ENCODE data around the gene ID3. TPM values are rescaled to one million over a fixed set of nuclear protein-coding genes. Genes with fewer than 3 reads are reported as not detected.

Gene ID3
- total RNA-seq, 1 donor from 2014 or later: 495 TPM

GRCh38 chr1:23521588-23521987 lies 37.7 kb downstream of the ID3 start:
- no peak for TF ChIP-seq CTCF (conservative IDR thresholded peaks at IDR 0.05)
- DNase-seq (ENCODE audit: extremely low spot score, unreplicated experiment): no peak
- H3K4me1 Mint-ChIP-seq (ENCODE audit: unreplicated experiment): peaks cover 12% of the 10 kb centered on the region
- no peaks in the 10 kb centered on the region for H3K9me3 Mint-ChIP-seq
- H3K27ac Mint-ChIP-seq: no peak overlapping the region
- no peaks in the 10 kb centered on the region for H3K27me3 Mint-ChIP-seq
- no peak overlapping the region for H3K4me3 Mint-ChIP-seq
- H3K36me3 Mint-ChIP-seq: peaks cover 8% of the 10 kb centered on the region

- Mint-ChIP-seq H3K36me3 (peaks cover 8% of the 10 kb centered on the region), H3K4me3 (no peak overlapping the region), H3K4me1 (ENCODE audit: unreplicated experiment) (no peaks in the 10 kb centered on the region), H3K9me3 (no peaks in the 10 kb centered on the region), H3K27me3 (no peaks in the 10 kb centered on the region), H3K27ac (no peak overlapping the region)
- no peak for TF ChIP-seq CTCF (conservative IDR thresholded peaks at IDR 0.05)
- DNase-seq (ENCODE audit: extremely low spot score, unreplicated experiment): no peak
These were observed 41.7 kb downstream of the ID3 start for GRCh38 chr1:23517581-23517980.

GRCh38 chr1:23515905-23516304 lies 43.4 kb downstream of the ID3 start:
- no peaks in the 10 kb centered on the region for H3K27me3 Mint-ChIP-seq
- H3K27ac Mint-ChIP-seq: no peak overlapping the region
- no peak for TF ChIP-seq CTCF (conservative IDR thresholded peaks at IDR 0.05)
- no peaks in the 10 kb centered on the region for H3K9me3 Mint-ChIP-seq
- no peaks in the 10 kb centered on the region for H3K4me1 Mint-ChIP-seq (ENCODE audit: unreplicated experiment)
- peaks cover 4% of the 10 kb centered on the region for H3K36me3 Mint-ChIP-seq
- DNase-seq (ENCODE audit: extremely low spot score, unreplicated experiment): no peak
- no peak overlapping the region for H3K4me3 Mint-ChIP-seq

- Mint-ChIP-seq H3K27me3 (no peaks in the 10 kb centered on the region), H3K9me3 (no peaks in the 10 kb centered on the region), H3K36me3 (peaks cover 4% of the 10 kb centered on the region), H3K27ac (no peak overlapping the region), H3K4me1 (ENCODE audit: unreplicated experiment) (no peaks in the 10 kb centered on the region), H3K4me3 (no peak overlapping the region)
- TF ChIP-seq CTCF (conservative IDR thresholded peaks at IDR 0.05): no peak
- no peak for DNase-seq (ENCODE audit: extremely low spot score, unreplicated experiment)
These were observed 45.1 kb downstream of the ID3 start for GRCh38 chr1:23514111-23514679.

GRCh38 chr1:23509896-23510295 lies 49.4 kb downstream of the ID3 start:
- peaks cover 3% of the 10 kb centered on the region for H3K4me1 Mint-ChIP-seq (ENCODE audit: unreplicated experiment)
- no peak for DNase-seq (ENCODE audit: extremely low spot score, unreplicated experiment)
- H3K36me3 Mint-ChIP-seq: no peaks in the 10 kb centered on the region
- no peak for TF ChIP-seq CTCF (conservative IDR thresholded peaks at IDR 0.05)
- H3K27ac Mint-ChIP-seq: no peak overlapping the region
- H3K9me3 Mint-ChIP-seq: no peaks in the 10 kb centered on the region
- no peak overlapping the region for H3K4me3 Mint-ChIP-seq
- no peaks in the 10 kb centered on the region for H3K27me3 Mint-ChIP-seq

Other genes with a start within 250 kb of the ID3 start
- gene HNRNPR, start 215.2 kb downstream of the ID3 start, total RNA-seq (ENCODE audit: low replicate concordance): 142 and 210 TPM in 2 replicates
- 15.5 and 24.8 TPM in 2 replicates for gene ZNF436, start 189.7 kb downstream of the ID3 start, total RNA-seq (ENCODE audit: low replicate concordance)
- gene TCEA3, start 134.8 kb downstream of the ID3 start, total RNA-seq (ENCODE audit: low replicate concordance): 8.8 and 9.2 TPM in 2 replicates
- 41.9 and 65.7 TPM in 2 replicates for gene ASAP3, start 75.3 kb downstream of the ID3 start, total RNA-seq (ENCODE audit: low replicate concordance)
- 8.4 and 9.4 TPM in 2 replicates for gene E2F2, start 28.3 kb downstream of the ID3 start, total RNA-seq (ENCODE audit: low replicate concordance)
- gene RPL11, start 132.3 kb upstream of the ID3 start, total RNA-seq (ENCODE audit: low replicate concordance): 1,209 and 1,301 TPM in 2 replicates
- gene ELOA, start 184.0 kb upstream of the ID3 start, total RNA-seq (ENCODE audit: low replicate concordance): 39.6 and 44.3 TPM in 2 replicates
- gene PITHD1, start 218.9 kb upstream of the ID3 start, total RNA-seq (ENCODE audit: low replicate concordance): 71.1 and 113 TPM in 2 replicates
- gene LYPLA2, start 231.6 kb upstream of the ID3 start, total RNA-seq (ENCODE audit: low replicate concordance): 83.6 and 113 TPM in 2 replicates
- gene GALE, start 241.3 kb upstream of the ID3 start, total RNA-seq (ENCODE audit: low replicate concordance): 39.0 and 47.7 TPM in 2 replicates